H9 (cell line): ENCODE measurements around the gene PRSS27. TPM values are rescaled to one million over a fixed set of nuclear protein-coding genes. Genes with fewer than 3 reads are reported as not detected.

Source experiments
- DNase-seq: peaks from one replicate; pipeline ENCODE4 v3.0.0-alpha.2; 2017
- H2AFZ ChIP-seq: one replicate; pipeline ENCODE4 v1.6.1; 2013; ENCODE audit warnings: mild to moderate bottlenecking, low read length, control low read depth, moderate library complexity
- H2AK5ac ChIP-seq: 2 replicates; pipeline ENCODE4 v1.6.1; 2013; ENCODE audit warnings: low read length, control low read depth, mixed read lengths; ENCODE audit not compliant: insufficient read length
- H2BK120ac ChIP-seq: one replicate; pipeline ENCODE4 v1.6.1; 2013; ENCODE audit warnings: low read depth, mild to moderate bottlenecking, low read length, control low read depth, inconsistent platforms; ENCODE audit not compliant: poor library complexity, severe bottlenecking
- H2BK12ac ChIP-seq: 2 replicates; pipeline ENCODE4 v1.6.1; 2013; ENCODE audit warnings: low read length, control low read depth, mixed read lengths, low read depth; ENCODE audit not compliant: insufficient read length
- H2BK15ac ChIP-seq: 2 replicates; pipeline ENCODE4 v1.6.1; 2013; ENCODE audit warnings: low read depth, low read length, control low read depth
- H2BK20ac ChIP-seq: one replicate; pipeline ENCODE4 v1.6.1; 2013; ENCODE audit warnings: low read depth, mild to moderate bottlenecking, low read length, control low read depth, inconsistent platforms; ENCODE audit not compliant: poor library complexity, severe bottlenecking
- H2BK5ac ChIP-seq: 2 replicates; pipeline ENCODE4 v1.6.1; 2013; ENCODE audit warnings: low read length, control low read depth, mixed read lengths; ENCODE audit not compliant: insufficient read length
- H3K14ac ChIP-seq: 2 replicates; pipeline ENCODE4 v1.6.1; 2013; ENCODE audit warnings: low read length, control low read depth; ENCODE audit not compliant: insufficient read depth
- H3K18ac ChIP-seq: 2 replicates; pipeline ENCODE4 v1.6.1; 2013; ENCODE audit warnings: low read depth, mild to moderate bottlenecking, mixed read lengths, low read length, control low read depth; ENCODE audit not compliant: insufficient read length
- H3K23ac ChIP-seq: 2 replicates; pipeline ENCODE4 v1.6.1; 2013; ENCODE audit warnings: low read length, control low read depth, mixed read lengths, low read depth; ENCODE audit not compliant: insufficient read length
- H3K23me2 ChIP-seq: 2 replicates; pipeline ENCODE4 v1.6.1; 2013; ENCODE audit warnings: low read depth, mild to moderate bottlenecking, mixed read lengths, low read length, control low read depth; ENCODE audit not compliant: insufficient read length, poor library complexity, severe bottlenecking
- H3K27ac ChIP-seq: 2 replicates; pipeline ENCODE4 v1.5.1; 2013; ENCODE audit warnings: low read length, control low read depth, mixed read lengths, low read depth; ENCODE audit not compliant: insufficient read length
- H3K27me3 ChIP-seq: 2 replicates; pipeline ENCODE4 v1.6.1; 2013; ENCODE audit warnings: low read length, control low read depth, inconsistent platforms; ENCODE audit not compliant: insufficient read depth
- H3K4ac ChIP-seq: 2 replicates; pipeline ENCODE4 v1.6.1; 2013; ENCODE audit warnings: low read depth, mild to moderate bottlenecking, control low read depth, inconsistent platforms, low read length, moderate library complexity
- H3K4me1 ChIP-seq: 2 replicates; pipeline ENCODE4 v1.6.1; 2013; ENCODE audit warnings: low read length, control low read depth, inconsistent platforms; ENCODE audit not compliant: insufficient read depth
- H3K4me2 ChIP-seq: 2 replicates; pipeline ENCODE4 v1.6.1; 2013; ENCODE audit warnings: low read length, control low read depth, mixed read lengths; ENCODE audit not compliant: insufficient read length, insufficient read depth
- H3K56ac ChIP-seq: 2 replicates; pipeline ENCODE4 v1.6.1; 2013; ENCODE audit warnings: low read depth, mild to moderate bottlenecking, mixed read lengths, low read length, control low read depth; ENCODE audit not compliant: insufficient read length
- H3K79me1 ChIP-seq: 2 replicates; pipeline ENCODE4 v1.6.1; 2013; ENCODE audit warnings: low read depth, mild to moderate bottlenecking, moderate library complexity, low read length, control low read depth, inconsistent platforms; ENCODE audit not compliant: insufficient read depth, poor library complexity, severe bottlenecking
- H3K79me2 ChIP-seq: 2 replicates; pipeline ENCODE4 v1.6.1; 2013; ENCODE audit warnings: low read length, control low read depth, inconsistent platforms; ENCODE audit not compliant: insufficient read depth
- H3K9ac ChIP-seq: 2 replicates; pipeline ENCODE4 v1.6.1; 2013; ENCODE audit warnings: low read length, control low read depth, mixed read lengths; ENCODE audit not compliant: insufficient read length; ENCODE audit errors: extremely low read depth
- H3K9me3 ChIP-seq: one replicate; pipeline ENCODE4 v1.6.1; 2013; ENCODE audit warnings: low read depth, low read length, inconsistent platforms; ENCODE audit not compliant: control insufficient read depth
- H3T11ph ChIP-seq: one replicate; pipeline ENCODE4 v1.6.1; 2013; ENCODE audit warnings: mild to moderate bottlenecking, low read length, control low read depth, inconsistent platforms
- H4K20me1 ChIP-seq: one replicate; pipeline ENCODE4 v1.6.1; 2013; ENCODE audit not compliant: control insufficient read depth, insufficient read length, insufficient read depth
- H4K5ac ChIP-seq: 2 replicates; pipeline ENCODE4 v1.6.1; 2013; ENCODE audit warnings: low read depth, mild to moderate bottlenecking, mixed read lengths, low read length, control low read depth; ENCODE audit not compliant: insufficient read length
- H4K8ac ChIP-seq: replicated peaks from 2 replicates; pipeline ENCODE4 v1.6.1; 2013; ENCODE audit warnings: low read length, control low read depth, mixed read lengths, low read depth; ENCODE audit not compliant: insufficient read length
- H4K91ac ChIP-seq: 2 replicates; pipeline ENCODE4 v1.6.1; 2013; ENCODE audit warnings: low read depth, mild to moderate bottlenecking, moderate library complexity, mixed read lengths, low read length, control low read depth; ENCODE audit not compliant: insufficient read length
- H3K27ac Mint-ChIP-seq, 3 experiments: 2 replicates in 2 of 3; 3 replicates in 1 of 3; pipeline ENCODE4 v1.8.0; 2020 to 2021; ENCODE audit warnings: mixed read lengths in 3 of 3, mild to moderate bottlenecking in 1 of 3, moderate library complexity in 1 of 3
- H3K27me3 Mint-ChIP-seq: 2 replicates; pipeline ENCODE4 v1.8.0; 2021; ENCODE audit warnings: low read depth, mild to moderate bottlenecking, moderate library complexity, mixed read lengths
- H3K36me3 Mint-ChIP-seq, 3 experiments: 2 replicates in 2 of 3; 3 replicates in 1 of 3; pipeline ENCODE4 v1.8.0; 2020 to 2021; ENCODE audit warnings: low read depth in 3 of 3, mixed read lengths in 3 of 3; ENCODE audit not compliant: insufficient read depth in 1 of 3
- H3K4me1 Mint-ChIP-seq, 2 experiments: 2 replicates each; pipeline ENCODE4 v1.8.0; 2020; ENCODE audit warnings: mixed read lengths in 2 of 2
- H3K4me3 Mint-ChIP-seq, 2 experiments: 2 replicates in 1 of 2; 3 replicates in 1 of 2; pipeline ENCODE4 v1.8.0; 2020 to 2021; ENCODE audit warnings: mild to moderate bottlenecking in 2 of 2, mixed read lengths in 2 of 2, moderate library complexity in 1 of 2
- H3K9me3 Mint-ChIP-seq, 2 experiments: 2 replicates in 1 of 2; 3 replicates in 1 of 2; pipeline ENCODE4 v1.8.0; 2020; ENCODE audit warnings: mild to moderate bottlenecking in 2 of 2, mixed read lengths in 2 of 2, moderate library complexity in 1 of 2
- CTCF ChIP-seq: fragments of 200-600 bp; sonication (generic); conservative IDR thresholded peaks from 3 replicates; pipeline ENCODE4 v1.8.0; 2021; ENCODE audit warnings: antibody characterized with exemption, mild to moderate bottlenecking
- WGBS: extraction: QIAGEN DNeasy Blood & Tissue Kit; methylation state at CpG from one replicate; pipeline ENCODE4 v1.1.7; 2013; ENCODE audit warnings: missing lambda C conversion rate, low lambda C conversion rate, mixed read lengths; ENCODE audit not compliant: insufficient read length; ENCODE audit errors: extremely low coverage; 5-methylcytosine and 5-hydroxymethylcytosine counted together
- total RNA-seq: library from RNA; stranded (reverse); gene quantifications from 2 replicates; pipeline ENCODE4 v1.2.1, GENCODE V29; 2021

Gene PRSS27
- total RNA-seq, 1 experiment from 2014 or later, result 5.0 TPM

GRCh38 chr16:2663553-2664546 lies 56.2 kb downstream of the PRSS27 start:
- no peak overlapping the region for H4K91ac ChIP-seq
- no peak for TF ChIP-seq CTCF
- WGBS, result no CpG with 5 or more reads among the region's 23 CpGs
- H3K27ac Mint-ChIP-seq, result no peak overlapping the region; a peak in 1 of 7 replicates
- no peak overlapping the region for H2AK5ac ChIP-seq
- no peak overlapping the region for H3K27ac ChIP-seq
- H3K23ac ChIP-seq, result no peak overlapping the region
- H3T11ph ChIP-seq, result no peak overlapping the region
- H3K27me3 ChIP-seq, result no peaks in the 10 kb centered on the region
- H4K20me1 ChIP-seq, result no peaks in the 10 kb centered on the region
- H2BK20ac ChIP-seq, result no peak overlapping the region
- no peaks in the 10 kb centered on the region for H3K4me1 ChIP-seq
- no peaks in the 10 kb centered on the region for H3K9me3 ChIP-seq
- no peaks in the 10 kb centered on the region for H3K79me1 ChIP-seq
- H3K56ac ChIP-seq, result no peak overlapping the region
- peaks cover 11% of the 10 kb centered on the region for H3K27me3 Mint-ChIP-seq
- H3K14ac ChIP-seq, result no peak overlapping the region
- H3K4ac ChIP-seq, result no peak overlapping the region
- peaks cover 0 to 7% of the 10 kb centered on the region in 2 experiments; a peak in 4 of 5 replicates for H3K9me3 Mint-ChIP-seq
- no peak overlapping the region for H2BK120ac ChIP-seq
- H2BK15ac ChIP-seq, result no peak overlapping the region
- H4K8ac ChIP-seq, result no peak overlapping the region
- no peaks in the 10 kb centered on the region for H3K79me2 ChIP-seq
- no peak overlapping the region for H2BK12ac ChIP-seq
- H2BK5ac ChIP-seq, result no peak overlapping the region
- peaks cover 9 to 13% of the 10 kb centered on the region in 2 experiments for H3K4me1 Mint-ChIP-seq
- no peak overlapping the region for H4K5ac ChIP-seq
- DNase-seq, result no peak
- no peak overlapping the region for H2AFZ ChIP-seq
- H3K18ac ChIP-seq, result no peak overlapping the region
- H3K4me3 Mint-ChIP-seq, result no peak overlapping the region
- H3K23me2 ChIP-seq, result no peaks in the 10 kb centered on the region
- no peak overlapping the region for H3K4me2 ChIP-seq
- H3K36me3 Mint-ChIP-seq, result peaks cover 0 to 4% (median 0%) of the 10 kb centered on the region in 3 experiments; a peak in 3 of 7 replicates
- H3K9ac ChIP-seq, result no peak overlapping the region

Other genes with a start within 250 kb of the PRSS27 start
- gene NTN3, start 248.9 kb downstream of the PRSS27 start, total RNA-seq, result 1.3 TPM in 2 replicates
- 19.0 and 19.8 TPM in 2 replicates for gene TBC1D24, start 245.1 kb downstream of the PRSS27 start, total RNA-seq
- 176 and 184 TPM in 2 replicates for gene ATP6V0C, start 206.3 kb downstream of the PRSS27 start, total RNA-seq
- 56.4 and 61.5 TPM in 2 replicates for gene AMDHD2, start 199.9 kb downstream of the PRSS27 start, total RNA-seq
- not detected in 2 replicates for gene CEMP1, start 188.8 kb downstream of the PRSS27 start, total RNA-seq
- gene PDPK1, start 182.2 kb downstream of the PRSS27 start, total RNA-seq, result 32.8 and 34.0 TPM in 2 replicates
- gene KCTD5, start 37.7 kb downstream of the PRSS27 start, total RNA-seq, result 38.8 and 39.9 TPM in 2 replicates
- 667 and 694 TPM in 2 replicates for gene SRRM2, start 32.4 kb upstream of the PRSS27 start, total RNA-seq
- gene ELOB, start 57.1 kb upstream of the PRSS27 start, total RNA-seq, result 319 and 331 TPM in 2 replicates
- not detected in 2 replicates for gene PRSS33, start 67.3 kb upstream of the PRSS27 start, total RNA-seq
- gene PRSS41, start 78.2 kb upstream of the PRSS27 start, total RNA-seq, result not detected in 2 replicates
- gene PRSS21, start 97.0 kb upstream of the PRSS27 start, total RNA-seq, result not detected in 2 replicates
- not detected in 2 replicates for gene ZG16B, start 110.1 kb upstream of the PRSS27 start, total RNA-seq
- gene PRSS22, start 137.9 kb upstream of the PRSS27 start, total RNA-seq, result 1.9 and 2.4 TPM in 2 replicates
- 16.5 and 20.9 TPM in 2 replicates for gene FLYWCH2, start 163.0 kb upstream of the PRSS27 start, total RNA-seq
- 12.5 and 13.0 TPM in 2 replicates for gene FLYWCH1, start 191.7 kb upstream of the PRSS27 start, total RNA-seq
- 12.8 and 14.6 TPM in 2 replicates for gene KREMEN2, start 244.1 kb upstream of the PRSS27 start, total RNA-seq
- 32.1 and 33.3 TPM in 2 replicates for gene PAQR4, start 249.1 kb upstream of the PRSS27 start, total RNA-seq